Measurements from ENCODE around the gene ADAR. TPM values are rescaled to one million over a fixed set of nuclear protein-coding genes. Genes with fewer than 3 reads are reported as not detected.

The ADAR gene
- total and polyA plus RNA-seq, 12 donors, result 18.5 to 160 (median 123) TPM

GRCh38 chr1:154584267-154584994 lies 23.6 kb downstream of the ADAR start:
- Histone ChIP-seq H3K27me3 (no peaks in the 10 kb centered on the region), H3K27ac (peak overlapping the region in 1 of 5 donors; percentile 13), H3K9me3 (replicated peaks in 1 of 3) (no peaks in the 10 kb centered on the region), H3K4me1 (replicated peaks in 1 of 2) (no peaks in the 10 kb centered on the region), H3K36me3 (replicated peaks in 1 of 2) (peaks cover 0 to 99% of the 10 kb centered on the region in 2 donors), H3K4me3 (no peak overlapping the region)
- DNase-seq, result no peak
- 79 to 86% (median 80%) methylated on average over 9 of the region's 9 CpGs for WGBS, 4 donors
- intact Hi-C loops (cut with DNase I), result no loop called here
- no peak for TF ChIP-seq POLR2A (IDR thresholded peaks at IDR 0.05)
- TF ChIP-seq, protein P1, sequence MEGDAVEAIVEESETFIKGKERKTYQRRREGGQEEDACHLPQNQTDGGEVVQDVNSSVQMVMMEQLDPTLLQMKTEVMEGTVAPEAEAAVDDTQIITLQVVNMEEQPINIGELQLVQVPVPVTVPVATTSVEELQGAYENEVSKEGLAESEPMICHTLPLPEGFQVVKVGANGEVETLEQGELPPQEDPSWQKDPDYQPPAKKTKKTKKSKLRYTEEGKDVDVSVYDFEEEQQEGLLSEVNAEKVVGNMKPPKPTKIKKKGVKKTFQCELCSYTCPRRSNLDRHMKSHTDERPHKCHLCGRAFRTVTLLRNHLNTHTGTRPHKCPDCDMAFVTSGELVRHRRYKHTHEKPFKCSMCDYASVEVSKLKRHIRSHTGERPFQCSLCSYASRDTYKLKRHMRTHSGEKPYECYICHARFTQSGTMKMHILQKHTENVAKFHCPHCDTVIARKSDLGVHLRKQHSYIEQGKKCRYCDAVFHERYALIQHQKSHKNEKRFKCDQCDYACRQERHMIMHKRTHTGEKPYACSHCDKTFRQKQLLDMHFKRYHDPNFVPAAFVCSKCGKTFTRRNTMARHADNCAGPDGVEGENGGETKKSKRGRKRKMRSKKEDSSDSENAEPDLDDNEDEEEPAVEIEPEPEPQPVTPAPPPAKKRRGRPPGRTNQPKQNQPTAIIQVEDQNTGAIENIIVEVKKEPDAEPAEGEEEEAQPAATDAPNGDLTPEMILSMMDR (IDR thresholded peaks at IDR 0.05), result no peak

DNA sequence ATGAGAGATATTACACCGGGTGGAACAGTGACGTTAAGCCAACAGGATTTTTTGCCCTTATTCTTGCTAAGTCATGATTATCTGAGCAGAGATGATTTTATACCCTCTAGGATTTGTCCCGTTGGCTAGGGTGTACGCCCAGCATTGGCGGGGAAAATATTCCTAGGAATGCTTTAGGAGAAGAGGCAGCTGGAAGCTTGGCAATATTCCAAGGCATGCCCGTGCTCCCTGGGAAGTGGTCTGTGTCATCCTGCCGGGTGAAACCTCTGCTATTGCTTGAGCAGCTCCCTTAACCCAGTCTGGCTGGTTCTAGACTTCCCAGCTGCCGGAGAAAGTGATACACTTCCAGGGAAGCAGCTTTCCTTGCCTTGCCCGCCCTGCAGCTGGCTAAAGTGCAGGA lies 24.2 kb downstream of the ADAR start:
- Histone ChIP-seq H3K27me3 (no peaks in the 10 kb centered on the region), H3K4me1 (replicated peaks in 1 of 2) (no peaks in the 10 kb centered on the region), H3K4me3 (no peak overlapping the region), H3K36me3 (replicated peaks in 1 of 2) (peaks cover 0 to 99% of the 10 kb centered on the region in 2 donors), H3K9me3 (replicated peaks in 1 of 3) (no peaks in the 10 kb centered on the region), H3K27ac (peak overlapping the region in 1 of 5 donors; percentile 13)
- 63 to 88% (median 67%) methylated on average over 7 to 9 of the region's 9 CpGs for WGBS, 4 donors
- TF ChIP-seq, protein P1 (IDR thresholded peaks at IDR 0.05), result no peak
- no peak for TF ChIP-seq POLR2A (IDR thresholded peaks at IDR 0.05)
- intact Hi-C loops (cut with DNase I), result no loop called here
- DNase-seq, result peak in 1 of 7 donors; percentile 48

DNA sequence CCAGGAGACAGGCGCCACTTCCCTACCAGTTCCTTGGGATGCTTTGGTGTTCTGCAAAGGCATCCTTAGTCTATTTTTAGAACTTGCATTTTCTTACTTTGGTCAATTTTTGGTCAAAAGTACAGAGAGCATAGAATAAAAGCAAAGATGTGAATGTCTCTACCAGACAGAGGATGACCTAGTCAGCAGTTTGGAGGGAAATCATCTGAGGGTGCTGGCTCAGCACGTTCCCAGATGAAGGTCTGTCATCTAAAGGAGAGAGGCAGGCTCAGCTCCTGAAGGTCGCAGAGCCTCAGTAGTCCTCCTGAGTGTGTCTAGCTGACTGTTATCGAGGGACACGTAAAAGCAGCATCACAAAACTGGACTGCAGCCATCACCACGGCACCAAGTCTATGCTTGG lies 25.1 kb downstream of the ADAR start:
- 66 to 83% (median 80%) methylated on average over 5 to 6 of the region's 6 CpGs for WGBS, 4 donors
- TF ChIP-seq, protein P1 (IDR thresholded peaks at IDR 0.05), result no peak
- TF ChIP-seq POLR2A (IDR thresholded peaks at IDR 0.05), result no peak
- peaks cover 0 to 2% of the 10 kb centered on the region in 2 donors for H3K4me1 ChIP-seq (replicated peaks in 1 of 2)
- peaks cover 0 to 97% of the 10 kb centered on the region in 2 donors for H3K36me3 ChIP-seq (replicated peaks in 1 of 2)
- H3K27me3 ChIP-seq, result no peaks in the 10 kb centered on the region
- H3K4me3 ChIP-seq, result no peak overlapping the region
- intact Hi-C loops (cut with DNase I), result no loop called here
- no peak for DNase-seq
- no peak overlapping the region for H3K27ac ChIP-seq
- H3K9me3 ChIP-seq (replicated peaks in 1 of 3), result no peaks in the 10 kb centered on the region

DNA sequence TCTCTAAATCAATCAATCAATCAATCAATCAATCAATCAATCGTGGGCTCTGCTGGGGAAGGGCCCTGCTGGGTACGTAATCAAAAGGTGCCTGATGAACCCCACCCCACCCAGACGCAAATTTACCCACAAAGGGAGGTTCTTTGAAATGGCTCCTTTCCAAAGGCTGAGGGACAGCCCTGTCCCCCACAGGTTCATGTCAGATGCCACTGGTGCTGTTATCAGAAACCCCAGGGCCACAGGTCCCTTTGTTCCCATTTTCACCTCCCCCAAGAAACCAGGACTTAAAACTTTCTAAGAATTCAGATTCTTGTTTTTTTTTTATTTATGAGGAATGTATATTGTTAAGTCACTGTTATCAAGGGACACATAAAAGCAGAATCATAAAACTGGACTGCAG lies 26.2 kb downstream of the ADAR start:
- H3K36me3 ChIP-seq (replicated peaks in 1 of 2), result peaks cover 0 to 85% of the 10 kb centered on the region in 2 donors
- H3K27ac ChIP-seq, result no peak overlapping the region
- no peaks in the 10 kb centered on the region for H3K27me3 ChIP-seq
- H3K9me3 ChIP-seq (replicated peaks in 1 of 3), result no peaks in the 10 kb centered on the region
- no peak for DNase-seq
- peaks cover 0 to 4% of the 10 kb centered on the region in 2 donors for H3K4me1 ChIP-seq (replicated peaks in 1 of 2)
- no peak for TF ChIP-seq POLR2A (IDR thresholded peaks at IDR 0.05)
- TF ChIP-seq, protein P1 (IDR thresholded peaks at IDR 0.05), result no peak
- 68 to 87% (median 80%) methylated on average over 3 of the region's 3 CpGs for WGBS, 4 donors
- intact Hi-C loops (cut with DNase I), result no loop called here
- no peak overlapping the region for H3K4me3 ChIP-seq

Data from adrenal gland (tissue), 12 donors.